K562 (cell line): Measurements from ENCODE around the gene NCMAP. TPM values are rescaled to one million over a fixed set of nuclear protein-coding genes. Genes with fewer than 3 reads are reported as not detected.
A peak's percentile ranks its signal among the peaks of the same experiment; 100 is the strongest.

Experiments used
- CBX1 ChIP-seq: sonication (generic); IDR thresholded peaks from 2 replicates; pipeline ENCODE4 v1.6.1; 2016; ENCODE audit warnings: antibody characterized with exemption, low read depth, mild to moderate bottlenecking
- CUX1 ChIP-seq: fragments of 200-800 bp; sonication (Bioruptor generic); IDR thresholded peaks from 2 replicates; pipeline ENCODE4 v1.6.1; 2016; ENCODE audit warnings: missing genetic modification characterization, missing compliant biosample characterization
- DACH1 ChIP-seq: fragments of 450-650 bp; IDR thresholded peaks from 2 replicates; pipeline ENCODE4 v1.6.1; 2018; ENCODE audit not compliant: partially characterized antibody
- DIDO1 ChIP-seq: fragments of 450-650 bp; IDR thresholded peaks from 2 replicates; pipeline ENCODE4 v1.6.1; 2016; ENCODE audit warnings: low read depth, missing biosample characterization, missing genetic modification characterization
- ERF ChIP-seq: fragments of 450-650 bp; formaldehyde crosslinking; IDR thresholded peaks from 2 replicates; pipeline ENCODE4 v1.4.0; 2020; ENCODE audit warnings: mild to moderate bottlenecking, mixed read lengths
- FOXK1 ChIP-seq: sonication (generic); formaldehyde crosslinking; IDR thresholded peaks from 2 replicates; pipeline ENCODE4 v1.8.0; 2022; ENCODE audit warnings: missing genetic modification reagents, mild to moderate bottlenecking, borderline replicate concordance
- NFE2L1 ChIP-seq: fragments of 450-650 bp; IDR thresholded peaks from 2 replicates; pipeline ENCODE4 v1.6.1; 2016; ENCODE audit warnings: missing genetic modification characterization, low read depth, mild to moderate bottlenecking, missing compliant biosample characterization, moderate library complexity, borderline replicate concordance
- NR1H2 ChIP-seq: sonication (generic); formaldehyde crosslinking; IDR thresholded peaks from 2 replicates; pipeline ENCODE4 v1.4.0; 2020; ENCODE audit warnings: mild to moderate bottlenecking, missing genetic modification reagents
- NR2C1 ChIP-seq, 2 experiments: fragments of 450-650 bp; IDR thresholded peaks; 2 replicates each; pipeline ENCODE4 v1.6.1; 2017; ENCODE audit warnings: mild to moderate bottlenecking in 2 of 2, antibody characterized with exemption in 1 of 2, inconsistent platforms in 1 of 2, missing compliant biosample characterization in 1 of 2, missing genetic modification characterization in 1 of 2
- PHF8 ChIP-seq: fragments of 200-600 bp; sonication (generic); IDR thresholded peaks from 2 replicates; pipeline ENCODE4 v1.6.1; 2012; ENCODE audit warnings: mixed run types, mild to moderate bottlenecking, inconsistent platforms, low read length, moderate library complexity, borderline replicate concordance
- PTBP1 ChIP-seq: fragments of 200-400 bp; formaldehyde crosslinking; IDR thresholded peaks from 2 replicates; pipeline ENCODE4 v1.6.1; 2017; ENCODE audit warnings: low read depth, low read length
- TARDBP ChIP-seq: fragments of 450-650 bp; IDR thresholded peaks from 2 replicates; pipeline ENCODE4 v1.6.1; 2016
- XRCC4 ChIP-seq: IDR thresholded peaks from one replicate; pipeline ENCODE4 v1.6.1; 2011; ENCODE audit not compliant: insufficient read depth, insufficient read length; ENCODE audit errors: extremely low read depth
- ZBTB7A ChIP-seq: IDR thresholded peaks from 2 replicates; pipeline ENCODE4 v1.6.1; 2011; ENCODE audit warnings: low read depth, mild to moderate bottlenecking, low read length, moderate library complexity, borderline replicate concordance; ENCODE audit not compliant: control insufficient read depth
- ZFPM2 ChIP-seq: fragments of 250-450 bp; sonication (Bioruptor Pico); IDR thresholded peaks from 2 replicates; pipeline ENCODE4 v1.5.1; 2022; ENCODE audit warnings: mild to moderate bottlenecking
- ZNF12 ChIP-seq: sonication (generic); formaldehyde crosslinking; IDR thresholded peaks from 2 replicates; pipeline ENCODE4 v1.4.0; 2020; ENCODE audit warnings: mild to moderate bottlenecking, missing genetic modification reagents
- ZZZ3 ChIP-seq: fragments of 450-650 bp; IDR thresholded peaks from 2 replicates; pipeline ENCODE4 v1.6.1; 2016; ENCODE audit warnings: antibody characterized with exemption, mild to moderate bottlenecking, moderate library complexity
- polyA plus RNA-seq, 8 experiments: library from polyadenylated mRNA; depleted of rRNA in 4 of 8; stranded (reverse) in 5 of 8; unstranded in 3 of 8; fragments of >200 nt; fragmentation: Nextera tagmentation in 2 of 8; fragmentation: Illumina TruSeq in 1 of 8; extraction: Ambion mirVana in 2 of 8; extraction: Trizol in 1 of 8; gene quantifications; 2 replicates each; pipeline versions ENCODE4 v1.2.1 to v1.2.3, GENCODE V29; 2011 to 2014; ENCODE audit warnings: inconsistent platforms in 1 of 8, missing spikeins in 1 of 8
- total RNA-seq, 7 experiments: library from RNA; depleted of rRNA in 6 of 7; stranded (reverse); fragments of >200 nt in 6 of 7; fragmentation: Illumina TruSeq in 2 of 7; extraction: Trizol in 2 of 7; gene quantifications; 2 replicates each; pipeline versions ENCODE4 v1.2.1 to v1.2.3, GENCODE V29; 2011 to 2021; ENCODE audit warnings: low replicate concordance in 1 of 7
- TF ChIP-seq, protein P1 (sequence below): fragments of 450-650 bp; IDR thresholded peaks from 2 replicates; pipeline ENCODE4 v1.6.1; 2018; ENCODE audit not compliant: partially characterized antibody

The NCMAP gene
- total and polyA plus RNA-seq, 9 of the 15 experiments (the other 6 are each of a cell fraction or from before 2014, with no cell fraction given) = 0.03 TPM; not detected in 8

- TF ChIP-seq, protein P1, sequence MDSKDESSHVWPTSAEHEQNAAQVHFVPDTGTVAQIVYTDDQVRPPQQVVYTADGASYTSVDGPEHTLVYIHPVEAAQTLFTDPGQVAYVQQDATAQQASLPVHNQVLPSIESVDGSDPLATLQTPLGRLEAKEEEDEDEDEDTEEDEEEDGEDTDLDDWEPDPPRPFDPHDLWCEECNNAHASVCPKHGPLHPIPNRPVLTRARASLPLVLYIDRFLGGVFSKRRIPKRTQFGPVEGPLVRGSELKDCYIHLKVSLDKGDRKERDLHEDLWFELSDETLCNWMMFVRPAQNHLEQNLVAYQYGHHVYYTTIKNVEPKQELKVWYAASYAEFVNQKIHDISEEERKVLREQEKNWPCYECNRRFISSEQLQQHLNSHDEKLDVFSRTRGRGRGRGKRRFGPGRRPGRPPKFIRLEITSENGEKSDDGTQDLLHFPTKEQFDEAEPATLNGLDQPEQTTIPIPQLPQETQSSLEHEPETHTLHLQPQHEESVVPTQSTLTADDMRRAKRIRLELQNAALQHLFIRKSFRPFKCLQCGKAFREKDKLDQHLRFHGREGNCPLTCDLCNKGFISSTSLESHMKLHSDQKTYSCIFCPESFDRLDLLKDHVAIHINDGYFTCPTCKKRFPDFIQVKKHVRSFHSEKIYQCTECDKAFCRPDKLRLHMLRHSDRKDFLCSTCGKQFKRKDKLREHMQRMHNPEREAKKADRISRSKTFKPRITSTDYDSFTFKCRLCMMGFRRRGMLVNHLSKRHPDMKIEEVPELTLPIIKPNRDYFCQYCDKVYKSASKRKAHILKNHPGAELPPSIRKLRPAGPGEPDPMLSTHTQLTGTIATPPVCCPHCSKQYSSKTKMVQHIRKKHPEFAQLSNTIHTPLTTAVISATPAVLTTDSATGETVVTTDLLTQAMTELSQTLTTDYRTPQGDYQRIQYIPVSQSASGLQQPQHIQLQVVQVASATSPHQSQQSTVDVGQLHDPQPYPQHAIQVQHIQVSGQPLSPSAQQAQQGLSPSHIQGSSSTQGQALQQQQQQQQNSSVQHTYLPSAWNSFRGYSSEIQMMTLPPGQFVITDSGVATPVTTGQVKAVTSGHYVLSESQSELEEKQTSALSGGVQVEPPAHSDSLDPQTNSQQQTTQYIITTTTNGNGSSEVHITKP = peak; percentile 16
- peak; percentile 87 for TF ChIP-seq PHF8
- 0 out of 2 replicates have a peak, but pooled peaks have one; percentile 62 for TF ChIP-seq ERF (CRISPR knock-in tag)
- TF ChIP-seq CBX1 = no peak; the same call in 1 of the 2 replicates
- TF ChIP-seq NFE2L1 (tag) = no peak
- 0 out of 2 replicates have a peak, but pooled peaks have one; percentile 62 for TF ChIP-seq DIDO1 (tag)
- no peak for TF ChIP-seq ZNF12
- peak; percentile 77; the same call in 1 of the 2 replicates for TF ChIP-seq FOXK1 (CRISPR knock-in tag)
- no peak for TF ChIP-seq CUX1 (CRISPR knock-in tag)
- TF ChIP-seq ZFPM2 (CRISPR knock-in tag) = no peak
- peak; percentile 64 for TF ChIP-seq TARDBP
- no peak for TF ChIP-seq XRCC4
- no peak for TF ChIP-seq NR1H2
- TF ChIP-seq ZBTB7A = peak; percentile 46; the same call in 1 of the 2 replicates
- no peak for TF ChIP-seq DACH1
- TF ChIP-seq PTBP1 = no peak
- no peak for TF ChIP-seq ZZZ3
- TF ChIP-seq NR2C1 (IDR thresholded peaks at IDR 0.05) = no peak
- TF ChIP-seq NR2C1 (tag; IDR thresholded peaks at IDR 0.05) = no peak
Observed at GRCh38 chr1:24642481-24643362, 86.8 kb downstream of the NCMAP start, which contains the start of gene SRRM1 (continued).
